Measurements from ENCODE around the gene ANKFN1.
"Not testable (repeated sequence)": the region's sequence is repeated elsewhere in the genome, so short reads cannot be mapped to it uniquely, and the experiment has no call there.

Gene ANKFN1

GRCh38 chr17:56182081-56182480 is 28.8 kb downstream of the ANKFN1 start:
- DNase-seq (ENCODE audit: low read depth, low spot score): no peak

DNA sequence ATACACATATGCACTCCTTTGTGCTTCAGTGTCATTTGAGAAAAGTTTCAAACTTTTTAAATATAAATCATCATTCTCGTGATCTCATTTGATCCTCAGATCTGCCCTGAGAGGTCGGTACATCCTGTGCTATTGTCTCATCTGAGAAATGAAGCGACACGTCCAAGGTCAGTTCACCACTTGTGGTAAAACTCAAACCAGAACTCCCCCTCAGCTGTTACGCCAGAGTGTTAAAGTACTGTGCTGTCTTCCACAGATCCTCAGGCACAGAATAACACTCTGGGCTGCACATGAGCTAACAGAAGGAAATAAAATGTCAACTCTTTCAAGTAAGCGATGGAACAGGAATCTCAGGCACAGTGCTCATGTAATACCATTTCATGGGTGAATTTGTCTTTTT is 31.4 kb downstream of the ANKFN1 start:
- DNase-seq (ENCODE audit: low read depth, low spot score): no peak

DNA sequence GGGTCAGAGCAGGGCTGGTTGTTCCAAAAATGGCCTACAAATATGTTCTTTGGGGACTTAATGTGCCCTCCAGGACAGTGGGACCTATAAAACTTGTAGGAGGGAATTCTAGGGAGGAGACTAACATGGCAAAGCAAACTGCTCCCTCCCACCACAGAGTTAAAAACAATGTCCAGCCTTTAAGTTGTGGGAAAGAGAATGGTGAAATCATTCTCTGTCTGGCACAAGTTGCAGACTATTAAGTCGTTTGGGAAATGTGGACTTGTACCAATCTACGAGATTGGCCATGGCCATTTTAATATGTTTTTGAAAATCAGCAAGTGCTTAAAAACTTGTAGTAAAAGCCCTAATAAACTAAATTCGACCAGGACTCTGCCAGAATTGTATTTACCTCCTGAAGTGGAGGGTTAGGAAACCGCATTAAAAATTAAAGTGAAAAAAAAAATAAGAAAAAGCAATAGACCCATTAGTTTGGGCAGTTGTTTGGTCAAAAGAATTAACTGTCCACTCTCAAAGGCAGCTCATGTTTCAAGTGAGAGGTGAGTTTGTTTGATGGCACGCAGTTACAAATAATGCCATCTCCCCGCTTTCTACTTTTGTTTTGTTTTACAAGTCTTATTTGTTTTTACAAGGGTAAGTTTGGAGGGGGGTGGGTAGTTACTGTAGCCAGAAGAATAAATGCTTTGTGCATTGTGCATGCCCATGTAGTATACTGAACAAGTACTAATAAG is 32.4 kb downstream of the ANKFN1 start:
- no peak for DNase-seq (ENCODE audit: low read depth, low spot score)

GRCh38 chr17:56186222-56186786 is 33.0 kb downstream of the ANKFN1 start:
- DNase-seq (ENCODE audit: low read depth, low spot score): no peak

GRCh38 chr17:56203430-56203829 is 50.2 kb downstream of the ANKFN1 start:
- DNase-seq (ENCODE audit: low read depth, low spot score): no peak

DNA sequence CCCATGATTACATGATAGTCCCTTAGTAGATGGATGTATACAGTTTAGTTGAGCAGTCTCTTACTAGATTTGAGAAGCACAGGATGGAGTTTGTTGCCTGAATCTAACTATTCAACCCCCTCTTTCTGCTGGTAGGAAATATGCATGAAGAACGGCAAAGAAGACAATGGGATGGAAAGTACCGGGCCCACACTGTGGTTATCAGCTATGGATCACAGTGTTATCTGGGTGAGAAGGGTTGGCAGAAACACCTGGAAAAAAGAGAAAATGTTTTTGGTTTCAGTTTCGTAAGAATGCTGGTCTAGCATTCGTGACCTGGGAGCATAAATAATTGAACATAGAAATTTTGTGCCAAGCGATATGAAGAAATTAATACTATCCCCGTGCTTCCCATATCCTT is 53.1 kb downstream of the ANKFN1 start:
- no peak for DNase-seq (ENCODE audit: low read depth, low spot score)

- no peak for DNase-seq (ENCODE audit: low read depth, low spot score)
Measured at GRCh38 chr17:56213031-56213430, 59.8 kb downstream of the ANKFN1 start.

DNA sequence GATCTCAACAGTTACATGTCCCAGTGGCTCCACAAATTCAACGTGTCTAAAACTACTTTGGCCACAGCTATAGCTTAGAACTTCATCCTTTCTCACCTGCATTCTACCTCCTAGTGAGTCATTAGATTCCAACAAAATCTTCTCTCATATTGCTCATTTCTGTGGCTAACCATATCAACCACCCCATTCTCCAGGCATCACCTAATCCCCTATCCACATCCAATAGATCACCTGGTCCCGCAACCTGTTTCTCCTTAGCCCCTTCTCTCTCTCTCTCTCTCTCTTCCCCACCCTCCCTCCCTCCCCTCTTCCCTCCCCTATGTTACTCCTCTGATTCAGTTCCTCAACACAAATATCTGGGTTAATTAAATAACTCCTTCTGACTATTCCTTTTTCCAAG is 64.6 kb downstream of the ANKFN1 start:
- no peak for DNase-seq (ENCODE audit: low read depth, low spot score)

DNA sequence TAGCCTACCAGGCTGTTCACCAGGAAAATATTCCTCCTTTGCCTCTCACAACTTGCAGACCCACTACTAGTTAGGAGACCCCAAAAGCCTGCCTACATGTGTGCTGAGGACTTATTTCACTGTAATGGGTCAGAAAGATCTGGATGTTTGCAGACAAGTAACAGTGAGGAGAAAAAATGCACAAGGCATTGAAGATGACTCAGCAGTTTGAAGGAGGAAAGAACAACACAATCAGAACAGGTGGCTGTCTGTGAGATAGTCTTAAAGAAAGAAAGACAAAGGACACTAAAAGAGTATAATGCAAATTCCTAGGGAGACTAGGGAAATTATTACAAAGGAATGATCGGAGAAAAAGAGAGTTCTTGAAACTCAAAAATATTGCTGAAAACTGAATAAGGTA is 69.0 kb downstream of the ANKFN1 start:
- DNase-seq (ENCODE audit: low read depth, low spot score): no peak

GRCh38 chr17:56230660-56231059 is 77.4 kb downstream of the ANKFN1 start:
- DNase-seq (ENCODE audit: low read depth, low spot score): no peak

DNA sequence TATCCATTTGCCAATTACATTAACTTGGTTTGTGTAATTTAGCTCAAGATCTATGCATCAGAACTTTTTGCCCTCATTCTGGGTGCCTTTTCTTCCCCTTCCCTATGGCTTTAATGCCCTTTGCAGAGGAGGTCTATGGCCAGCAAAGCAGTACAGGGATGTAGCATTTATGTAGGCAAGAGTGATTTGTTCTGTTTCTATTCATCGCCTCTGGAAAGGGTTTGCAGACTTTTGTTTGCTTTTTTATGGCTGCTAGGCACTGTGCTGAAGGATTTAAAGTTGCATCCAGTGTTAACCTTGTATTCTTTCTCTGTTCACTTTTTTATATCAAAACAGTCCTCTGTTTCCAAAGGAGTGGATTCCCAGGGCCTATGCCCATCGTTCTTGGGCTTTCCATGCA is 78.0 kb downstream of the ANKFN1 start:
- no peak for DNase-seq (ENCODE audit: low read depth, low spot score)

GRCh38 chr17:56231693-56232092 is 78.4 kb downstream of the ANKFN1 start:
- no peak for DNase-seq (ENCODE audit: low read depth, low spot score)

GRCh38 chr17:56244268-56244890 is 91.1 kb downstream of the ANKFN1 start:
- DNase-seq (ENCODE audit: low read depth, low spot score): no peak

DNA sequence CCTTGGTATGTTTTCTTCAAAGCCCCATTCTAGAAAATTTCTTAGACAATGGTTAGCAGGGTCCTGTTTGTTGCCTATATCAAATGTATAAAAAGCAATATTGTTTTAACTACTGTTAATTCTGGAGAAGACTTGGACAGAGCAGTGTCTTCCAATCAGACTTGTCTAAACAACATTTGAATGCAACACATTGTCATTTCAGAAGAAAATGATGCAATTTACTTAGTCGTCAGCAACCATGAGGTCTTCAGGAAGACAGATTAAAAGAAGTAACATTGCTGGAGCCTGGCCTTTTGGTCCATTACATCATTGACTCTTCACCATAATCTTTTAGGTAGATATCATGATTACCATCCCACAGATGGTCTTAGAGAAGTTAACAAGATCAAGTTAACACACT is 94.5 kb downstream of the ANKFN1 start:
- DNase-seq (ENCODE audit: low read depth, low spot score): no peak

GRCh38 chr17:56257075-56257474 is 103.8 kb downstream of the ANKFN1 start:
- no peak for DNase-seq (ENCODE audit: low read depth, low spot score)

- DNase-seq (ENCODE audit: low read depth, low spot score): no peak
Measured at GRCh38 chr17:56260376-56261002, 107.2 kb downstream of the ANKFN1 start.

- DNase-seq (ENCODE audit: low read depth, low spot score): no peak
Measured at GRCh38 chr17:56262803-56263202, 109.5 kb downstream of the ANKFN1 start.

DNA sequence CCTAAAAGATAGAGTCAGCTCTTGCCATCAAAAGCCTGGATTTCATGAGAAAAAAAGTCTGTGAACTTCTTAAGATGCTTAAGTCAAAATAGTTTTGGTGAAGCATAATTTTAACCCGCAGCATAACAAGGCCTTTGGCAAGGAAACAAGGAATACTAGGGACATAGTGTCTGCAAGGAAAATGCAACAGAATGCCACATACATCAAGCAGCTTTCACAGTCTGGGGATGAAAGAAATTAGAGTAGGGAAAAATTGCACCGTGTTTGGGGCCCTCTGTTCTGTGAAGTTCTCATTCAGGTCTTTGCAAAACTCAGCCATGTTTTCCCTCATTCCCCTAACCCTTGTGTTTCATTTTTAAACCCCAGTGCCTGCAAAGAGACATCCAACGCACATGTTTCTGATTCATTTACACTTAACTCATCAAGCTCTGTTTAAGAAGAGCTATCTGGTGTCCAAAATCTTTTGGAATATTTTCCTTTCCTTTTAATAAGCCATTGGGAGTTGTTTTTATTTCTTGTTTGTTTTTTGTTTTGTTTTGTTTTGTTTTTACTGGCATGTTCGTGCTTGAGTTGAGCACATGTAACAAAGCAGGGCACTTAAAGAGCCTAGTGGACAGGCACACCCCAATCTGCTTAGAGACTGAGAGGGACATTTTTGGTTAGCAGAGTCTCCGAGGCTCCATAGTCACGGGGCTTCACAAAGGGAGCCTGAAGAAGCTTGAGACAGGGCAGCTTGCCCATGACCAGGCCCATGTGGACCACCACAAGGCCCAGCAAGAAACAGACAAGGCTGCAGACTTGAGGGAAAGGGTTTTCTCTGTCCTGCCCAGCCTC is 116.5 kb downstream of the ANKFN1 start:
- DNase-seq (ENCODE audit: low read depth, low spot score): no peak

DNA sequence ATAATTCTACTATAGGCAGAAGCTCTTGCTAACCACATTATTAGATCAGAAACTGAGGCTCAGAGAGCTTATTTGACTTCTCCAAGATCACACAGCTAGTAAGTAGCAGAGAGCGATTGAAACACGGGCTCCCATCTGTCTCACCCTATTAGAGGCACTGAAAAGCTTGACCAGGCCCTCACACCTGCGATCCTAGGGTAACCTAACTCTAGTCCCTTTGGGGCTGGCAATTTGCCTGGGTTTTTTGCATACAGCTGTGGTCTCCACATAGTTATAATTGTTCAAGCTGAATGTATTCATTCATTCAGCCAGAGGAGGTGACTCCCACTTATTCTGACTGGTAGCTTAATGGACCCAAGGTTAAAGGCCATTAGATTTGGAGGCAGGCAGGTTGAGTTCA is 121.2 kb downstream of the ANKFN1 start:
- DNase-seq (ENCODE audit: low read depth, low spot score): no peak

GRCh38 chr17:56284482-56284881 is 131.2 kb downstream of the ANKFN1 start:
- no peak for DNase-seq (ENCODE audit: low read depth, low spot score)

DNA sequence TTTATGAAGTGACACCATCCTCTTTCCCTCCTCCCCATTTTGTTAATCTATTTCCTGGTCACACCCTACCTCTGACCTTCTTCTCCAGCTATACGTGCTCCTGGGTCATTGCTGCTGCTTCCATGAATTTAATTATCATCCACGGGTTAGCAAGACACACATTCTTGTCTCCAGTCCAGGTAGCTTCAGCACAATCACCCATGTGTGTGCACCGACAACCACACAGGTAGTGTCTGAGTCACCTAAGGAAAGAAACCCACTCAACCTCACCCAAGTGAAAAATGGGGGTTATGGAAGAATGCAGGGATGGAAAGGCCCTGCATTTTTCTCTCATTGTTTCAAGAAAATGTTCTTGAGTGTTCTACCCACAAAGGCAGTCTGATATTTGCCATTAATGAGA is 135.5 kb downstream of the ANKFN1 start:
- not testable (repeated sequence) for DNase-seq (ENCODE audit: low read depth, low spot score)

DNA sequence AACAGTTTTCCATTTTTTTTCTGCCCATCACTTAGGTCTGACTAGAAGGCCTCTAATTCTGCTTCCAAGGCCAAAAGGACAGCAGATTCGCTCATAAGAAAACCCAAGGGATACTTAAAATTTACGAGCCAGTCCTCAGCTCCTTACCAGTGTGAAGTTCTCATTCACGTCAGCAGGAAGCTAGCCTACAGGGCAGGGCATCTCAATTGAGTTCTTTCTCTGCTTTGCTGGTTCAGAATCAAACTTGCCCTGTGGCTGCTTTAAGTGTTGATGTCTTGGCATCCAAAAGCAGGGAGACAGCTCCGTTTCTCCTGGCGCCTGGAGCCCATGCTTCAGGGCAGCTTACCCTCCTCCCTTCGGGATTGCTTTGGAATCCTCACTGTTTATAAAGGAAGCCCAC is 136.0 kb downstream of the ANKFN1 start:
- DNase-seq (ENCODE audit: low read depth, low spot score): no peak
